ENCODE measurements around the gene ACTR2.

DNA sequence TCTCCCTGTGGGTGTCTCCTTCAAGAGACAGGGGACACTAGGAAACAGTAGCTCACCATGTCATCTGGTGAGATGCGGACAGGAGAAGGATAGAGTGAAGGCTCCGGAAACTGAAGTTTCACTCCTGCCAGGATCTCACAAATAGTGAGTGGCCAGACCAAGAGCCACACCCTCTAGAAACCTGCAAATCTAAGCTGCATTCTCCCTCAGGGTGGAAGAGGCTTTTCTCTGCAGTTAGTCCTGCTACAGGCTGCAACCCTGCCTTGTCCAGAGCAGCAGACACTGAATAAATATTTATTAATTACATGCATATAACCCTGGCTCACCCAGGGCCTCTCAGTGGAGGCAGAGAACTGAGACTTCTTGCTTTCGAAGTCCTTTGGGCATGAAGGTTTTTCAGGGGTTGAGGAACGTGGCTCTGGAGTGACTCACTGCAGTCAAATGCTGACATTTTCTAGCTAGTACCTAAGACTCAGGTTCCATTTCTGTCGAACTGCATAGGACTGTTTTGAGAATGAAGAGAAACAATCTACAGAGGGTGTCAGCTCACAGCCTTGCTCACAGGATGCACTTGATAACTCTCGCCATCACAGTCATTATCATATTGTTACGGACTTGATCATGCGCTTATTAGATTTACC is 87.3 kb downstream of the ACTR2 start:
- TF ChIP-seq ZBTB33 (IDR thresholded peaks at IDR 0.05; ENCODE audit: extremely low read depth, insufficient replicate concordance, low read length) (no peak), CTCF (IDR thresholded peaks at IDR 0.05 in 2 of 3, conservative IDR thresholded peaks at IDR 0.05 in 1 of 3; ENCODE audit: borderline replicate concordance in 1 of 3, insufficient read depth in 1 of 3, low read depth in 2 of 3, low read length in 2 of 3) (no peak), MAX (IDR thresholded peaks at IDR 0.05) (no peak), TCF7L2 (IDR thresholded peaks at IDR 0.05; ENCODE audit: borderline replicate concordance, extremely low read depth, insufficient read depth, insufficient read length) (no peak), POLR2AphosphoS5 (IDR thresholded peaks at IDR 0.05; ENCODE audit: low read depth, low read length) (no peak), EZH2 (IDR thresholded peaks at IDR 0.05) (no peak), SP1 (IDR thresholded peaks at IDR 0.05; ENCODE audit: low read depth) (no peak), ZNF274 (IDR thresholded peaks at IDR 0.05; ENCODE audit: low read depth, low read length) (no peak)
